Ectodermal cell (in vitro differentiated cells): ENCODE results near the gene KIRREL1.
A peak's percentile ranks its signal among the peaks of the same experiment; 100 is the strongest.

ENCODE experiments used
- H3K27ac ChIP-seq: 2 replicates; pipeline ENCODE4 v1.7.0; 2013; ENCODE audit warnings: mild to moderate bottlenecking, low read depth, low read length; ENCODE audit not compliant: insufficient read depth, poor library complexity, severe bottlenecking
- H3K27me3 ChIP-seq: 2 replicates; pipeline ENCODE4 v1.7.0; 2013; ENCODE audit warnings: mild to moderate bottlenecking, low read length; ENCODE audit not compliant: insufficient read depth, control insufficient read depth, poor library complexity, severe bottlenecking
- H3K36me3 ChIP-seq: one replicate; pipeline ENCODE4 v1.7.0; 2013; ENCODE audit warnings: low read length; ENCODE audit not compliant: control insufficient read depth, insufficient read depth
- H3K4me1 ChIP-seq: one replicate; pipeline ENCODE4 v1.7.0; 2013; ENCODE audit warnings: low read length; ENCODE audit not compliant: control insufficient read depth, insufficient read depth
- H3K4me3 ChIP-seq: 2 replicates; pipeline ENCODE4 v1.7.0; 2013; ENCODE audit warnings: low read depth, low read length, control low read depth; ENCODE audit not compliant: insufficient read depth
- H3K9me3 ChIP-seq: 2 replicates; pipeline ENCODE4 v1.7.0; 2013; ENCODE audit warnings: mild to moderate bottlenecking, low read length, moderate library complexity; ENCODE audit not compliant: control insufficient read depth
- WGBS, 2 experiments: methylation state at CpG; one replicate each; pipeline ENCODE4 v1.1.7; 2013; ENCODE audit warnings: missing lambda C conversion rate in 2 of 2; 5-methylcytosine and 5-hydroxymethylcytosine counted together

KIRREL1 gene

GRCh38 chr1:157992833-157993146, 655 bp upstream of the KIRREL1 start:
- Histone ChIP-seq H3K27ac (no peak overlapping the region), H3K36me3 (no peaks in the 10 kb centered on the region), H3K27me3 (no peaks in the 10 kb centered on the region), H3K4me1 (peaks cover 25% of the 10 kb centered on the region), H3K4me3 (peak overlapping the region; percentile 93), H3K9me3 (no peaks in the 10 kb centered on the region)
- 10 to 11% methylated on average over 5 to 8 of the region's 8 CpGs for WGBS, 2 experiments

GRCh38 chr1:157993918-157994605, 617 bp downstream of the KIRREL1 start:
- peaks cover 34% of the 10 kb centered on the region for H3K4me1 ChIP-seq
- H3K36me3 ChIP-seq = no peaks in the 10 kb centered on the region
- H3K4me3 ChIP-seq = peak overlapping the region; percentile 93
- WGBS, 2 experiments = 0% methylated on average over 29 of the region's 29 CpGs
- H3K27me3 ChIP-seq = no peaks in the 10 kb centered on the region
- H3K9me3 ChIP-seq = no peaks in the 10 kb centered on the region
- peak overlapping the region; percentile 44 for H3K27ac ChIP-seq

GRCh38 chr1:157994704-157995582, 1.5 kb downstream of the KIRREL1 start:
- H3K4me3 ChIP-seq = peak overlapping the region; percentile 93
- no peaks in the 10 kb centered on the region for H3K27me3 ChIP-seq
- no peaks in the 10 kb centered on the region for H3K9me3 ChIP-seq
- H3K27ac ChIP-seq = no peak overlapping the region
- no peaks in the 10 kb centered on the region for H3K36me3 ChIP-seq
- WGBS, 2 experiments = 32 to 43% methylated on average over 11 to 13 of the region's 13 CpGs
- H3K4me1 ChIP-seq = peaks cover 43% of the 10 kb centered on the region

GRCh38 chr1:157995583-157996169, 2.2 kb downstream of the KIRREL1 start:
- Histone ChIP-seq H3K27me3 (no peaks in the 10 kb centered on the region), H3K4me1 (peaks cover 50% of the 10 kb centered on the region), H3K27ac (no peak overlapping the region), H3K9me3 (no peaks in the 10 kb centered on the region), H3K36me3 (no peaks in the 10 kb centered on the region), H3K4me3 (peak overlapping the region; percentile 10)
- 39 to 49% methylated on average over 3 of the region's 3 CpGs for WGBS, 2 experiments

GRCh38 chr1:157996433-157996832, 3.0 kb downstream of the KIRREL1 start:
- no peaks in the 10 kb centered on the region for H3K36me3 ChIP-seq
- H3K27me3 ChIP-seq = no peaks in the 10 kb centered on the region
- H3K27ac ChIP-seq = no peak overlapping the region
- H3K9me3 ChIP-seq = no peaks in the 10 kb centered on the region
- WGBS, 2 experiments = 66 to 69% methylated on average over 5 of the region's 5 CpGs
- H3K4me1 ChIP-seq = peaks cover 57% of the 10 kb centered on the region
- peak overlapping the region; percentile 4 for H3K4me3 ChIP-seq

- Histone ChIP-seq H3K27me3 (no peaks in the 10 kb centered on the region), H3K9me3 (no peaks in the 10 kb centered on the region), H3K27ac (peak overlapping the region; percentile 45), H3K36me3 (no peaks in the 10 kb centered on the region), H3K4me3 (no peak overlapping the region), H3K4me1 (peaks cover 75% of the 10 kb centered on the region)
- 77 to 86% methylated on average over 4 of the region's 4 CpGs for WGBS, 2 experiments
Observed at GRCh38 chr1:158000507-158000906, 7.1 kb downstream of the KIRREL1 start.

- Histone ChIP-seq H3K36me3 (no peaks in the 10 kb centered on the region), H3K27ac (peak overlapping the region; percentile 96), H3K4me1 (peaks cover 74% of the 10 kb centered on the region), H3K4me3 (no peak overlapping the region), H3K9me3 (no peaks in the 10 kb centered on the region), H3K27me3 (no peaks in the 10 kb centered on the region)
- 81 to 88% methylated on average over 4 of the region's 4 CpGs for WGBS, 2 experiments
Observed at GRCh38 chr1:158002022-158002630, 8.7 kb downstream of the KIRREL1 start.

GRCh38 chr1:158002631-158003405, 9.4 kb downstream of the KIRREL1 start:
- WGBS, 2 experiments = 60 to 66% methylated on average over 14 of the region's 14 CpGs
- Histone ChIP-seq H3K4me1 (peaks cover 81% of the 10 kb centered on the region), H3K4me3 (no peak overlapping the region), H3K9me3 (no peaks in the 10 kb centered on the region), H3K27me3 (no peaks in the 10 kb centered on the region), H3K27ac (peak overlapping the region; percentile 96), H3K36me3 (no peaks in the 10 kb centered on the region)

GRCh38 chr1:158003406-158003800, 10.0 kb downstream of the KIRREL1 start:
- 63 to 68% methylated on average over 5 of the region's 5 CpGs for WGBS, 2 experiments
- Histone ChIP-seq H3K27ac (peak overlapping the region; percentile 96), H3K4me3 (no peak overlapping the region), H3K4me1 (peaks cover 84% of the 10 kb centered on the region), H3K27me3 (no peaks in the 10 kb centered on the region), H3K36me3 (no peaks in the 10 kb centered on the region), H3K9me3 (no peaks in the 10 kb centered on the region)
